ENCODE measurements around the gene CCDC184.
A peak's percentile ranks its signal among the peaks of the same experiment; 100 is the strongest.

Gene CCDC184

DNA sequence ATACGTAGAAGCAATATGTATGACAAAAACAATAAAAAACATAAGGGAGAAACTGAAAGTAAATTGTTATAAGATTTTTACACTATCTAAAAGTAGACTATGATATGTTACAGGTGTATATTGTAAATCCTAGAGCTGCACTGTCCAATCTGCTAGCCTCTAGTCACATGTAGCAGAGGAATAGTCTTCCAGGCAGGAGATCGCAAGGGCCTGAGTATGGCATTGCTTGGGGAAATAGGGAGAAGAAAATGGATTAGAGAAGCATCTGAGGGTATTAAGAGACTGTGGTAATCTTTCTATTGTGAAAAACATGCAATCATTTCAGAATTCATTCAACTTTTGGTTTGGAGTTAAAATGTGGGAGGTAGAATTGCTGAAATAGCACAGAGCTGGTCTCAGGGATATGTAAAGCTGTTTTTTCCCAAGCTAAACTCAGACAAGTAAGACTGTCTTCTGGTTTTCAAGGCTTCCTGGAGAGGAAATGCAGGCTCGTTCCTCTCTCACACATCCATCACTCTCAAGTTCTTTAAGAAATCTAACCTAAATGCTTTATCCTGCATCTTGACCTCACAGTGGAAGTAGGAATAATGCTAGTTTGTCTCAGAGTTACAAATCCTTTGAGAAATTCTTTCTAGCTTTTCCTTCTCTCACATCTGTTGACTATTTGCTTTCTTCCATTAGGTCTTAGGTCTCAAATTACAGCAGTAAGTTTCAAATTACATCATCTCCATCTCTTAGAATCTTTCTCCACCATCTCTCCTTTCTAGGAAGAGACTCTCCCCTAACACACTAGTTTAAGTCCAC is 7.6 kb upstream of the CCDC184 start:
- no peak for DNase-seq
- in situ Hi-C loops (cut with MboI; ENCODE audit: low pct_unique_long_range_greater_than_20kb, low sequenced_read_pairs) = no loop called here

DNA sequence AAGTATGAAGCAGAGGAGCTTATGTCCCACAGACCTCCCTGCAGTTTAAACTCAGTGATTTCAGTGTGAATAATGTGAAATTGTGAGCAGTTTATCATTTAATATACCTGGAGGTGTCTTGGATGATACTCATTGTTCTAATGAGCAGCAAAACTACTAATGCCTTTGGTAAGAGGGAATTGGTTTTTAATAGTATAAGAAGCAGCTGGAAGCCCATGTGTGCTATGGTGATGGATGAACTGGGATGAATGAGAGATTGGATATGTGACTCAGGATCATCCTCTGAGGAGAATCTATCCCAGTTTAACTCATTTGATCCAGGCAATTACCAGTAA is 7.1 kb upstream of the CCDC184 start:
- DNase-seq = no peak
- in situ Hi-C loops (cut with MboI; ENCODE audit: low pct_unique_long_range_greater_than_20kb, low sequenced_read_pairs) = no loop called here

DNA sequence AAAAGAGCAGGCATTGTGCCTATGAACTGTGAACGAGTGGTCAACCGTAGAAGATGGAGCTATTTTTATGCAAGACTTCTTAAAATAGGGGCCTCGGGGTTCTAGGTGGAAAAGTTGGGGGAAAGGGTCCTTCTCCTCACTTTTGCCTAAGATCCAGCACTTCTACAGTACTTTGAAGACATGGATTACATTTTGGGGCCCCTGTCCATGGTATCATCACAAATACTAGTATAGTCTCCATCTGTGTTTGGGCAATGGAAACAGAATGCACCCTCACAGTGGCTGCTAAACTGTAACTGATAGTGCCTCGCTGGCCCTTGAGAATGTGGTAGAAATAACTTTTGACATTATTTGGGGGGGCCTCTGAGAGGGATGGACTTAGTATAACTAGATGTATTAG is 5.5 kb upstream of the CCDC184 start:
- in situ Hi-C loops (cut with MboI; ENCODE audit: low pct_unique_long_range_greater_than_20kb, low sequenced_read_pairs) = no loop called here
- DNase-seq = no peak

DNA sequence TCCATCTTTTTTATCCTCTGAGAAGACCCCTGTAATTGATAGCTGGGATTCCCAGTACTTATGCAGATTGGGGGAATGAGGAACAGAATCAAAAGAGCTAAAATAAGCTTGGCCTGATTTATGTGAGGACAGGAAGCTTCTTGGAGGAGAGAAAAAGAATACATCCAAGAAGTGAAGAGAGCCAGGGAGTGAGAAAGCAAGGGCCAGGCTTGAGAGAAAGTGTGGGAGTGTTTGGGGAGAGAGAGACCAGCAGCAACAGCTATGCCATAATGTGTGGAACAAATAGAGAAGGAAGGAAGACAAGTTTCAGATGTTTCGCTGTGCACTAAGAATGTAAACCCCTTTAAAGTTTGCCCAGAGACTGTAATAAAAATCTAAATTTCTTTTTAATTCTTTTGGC is 4.0 kb upstream of the CCDC184 start:
- DNase-seq = no peak
- in situ Hi-C loops (cut with MboI; ENCODE audit: low pct_unique_long_range_greater_than_20kb, low sequenced_read_pairs) = no loop called here

DNA sequence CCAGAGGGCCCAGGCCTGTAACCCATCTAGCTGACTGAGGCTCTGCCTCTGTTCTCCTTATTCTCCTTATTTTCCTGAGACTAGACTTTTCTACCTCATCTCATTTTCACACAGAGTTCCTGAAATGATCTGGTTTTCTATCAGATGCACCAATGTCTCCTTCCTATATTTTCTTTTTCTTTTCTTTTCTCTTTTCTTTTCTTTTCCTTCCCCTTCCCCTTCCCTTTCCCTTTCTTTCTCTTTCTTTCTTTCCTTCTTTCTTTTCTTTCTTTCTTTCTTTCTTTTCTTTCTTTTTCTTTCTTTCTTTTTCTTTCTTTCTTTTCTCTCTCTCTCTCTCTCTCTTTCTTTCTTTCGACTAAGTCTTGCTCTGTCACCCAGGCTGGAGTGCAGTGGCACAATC is 3.0 kb upstream of the CCDC184 start:
- DNase-seq = no peak
- in situ Hi-C loops (cut with MboI; ENCODE audit: low pct_unique_long_range_greater_than_20kb, low sequenced_read_pairs) = no loop called here

DNA sequence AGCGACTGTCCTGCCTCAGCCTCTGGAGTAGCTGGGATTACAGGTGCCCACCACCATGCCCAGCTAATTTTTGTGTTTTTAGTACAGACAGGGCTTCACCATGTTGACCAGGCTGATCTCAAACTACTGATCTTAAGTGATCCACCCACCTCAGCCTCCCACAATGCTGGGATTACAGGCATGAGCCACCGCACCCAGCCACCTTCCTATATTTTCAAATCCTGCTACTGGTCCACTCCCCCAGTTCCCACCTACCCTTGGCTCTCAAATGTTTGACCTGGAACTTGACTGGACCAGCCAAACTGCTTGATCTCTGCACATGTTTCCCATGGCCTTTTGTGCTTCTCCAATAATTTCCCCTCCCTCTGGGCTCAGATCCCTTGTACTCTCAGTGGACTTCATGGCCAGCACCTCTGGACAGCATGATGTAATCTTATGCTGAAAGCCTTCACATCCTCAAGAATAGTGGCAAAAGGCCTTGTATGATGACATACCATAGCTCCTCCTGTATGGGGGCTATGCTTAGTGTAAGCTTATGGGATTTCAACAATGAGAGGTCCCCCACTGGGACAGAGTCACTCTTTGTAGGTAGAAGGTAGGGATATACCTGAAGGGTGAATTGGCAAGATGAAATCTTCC is 2.5 kb upstream of the CCDC184 start:
- in situ Hi-C loops (cut with MboI; ENCODE audit: low pct_unique_long_range_greater_than_20kb, low sequenced_read_pairs) = no loop called here
- DNase-seq = no peak

DNA sequence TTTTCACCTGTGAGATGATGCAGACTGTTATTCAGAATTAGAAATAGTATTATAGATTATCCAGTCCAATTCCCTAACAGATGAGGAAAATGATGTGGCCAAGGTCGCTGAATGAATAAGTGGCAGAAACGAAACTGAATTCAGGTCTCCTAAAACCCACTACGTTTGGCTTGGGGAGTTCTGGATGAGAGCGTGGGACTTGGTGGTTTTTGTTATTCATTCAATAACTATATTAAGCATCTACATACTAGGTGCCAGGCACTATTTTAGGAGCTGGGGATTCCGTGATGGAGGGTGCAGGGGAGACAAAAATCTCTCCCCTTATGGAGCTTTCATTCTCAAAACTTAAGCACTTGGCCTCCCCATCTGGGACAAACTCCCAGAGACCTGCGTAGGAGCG is 813 bp upstream of the CCDC184 start:
- in situ Hi-C loops (cut with MboI; ENCODE audit: low pct_unique_long_range_greater_than_20kb, low sequenced_read_pairs) = no loop called here
- no peak for DNase-seq

DNA sequence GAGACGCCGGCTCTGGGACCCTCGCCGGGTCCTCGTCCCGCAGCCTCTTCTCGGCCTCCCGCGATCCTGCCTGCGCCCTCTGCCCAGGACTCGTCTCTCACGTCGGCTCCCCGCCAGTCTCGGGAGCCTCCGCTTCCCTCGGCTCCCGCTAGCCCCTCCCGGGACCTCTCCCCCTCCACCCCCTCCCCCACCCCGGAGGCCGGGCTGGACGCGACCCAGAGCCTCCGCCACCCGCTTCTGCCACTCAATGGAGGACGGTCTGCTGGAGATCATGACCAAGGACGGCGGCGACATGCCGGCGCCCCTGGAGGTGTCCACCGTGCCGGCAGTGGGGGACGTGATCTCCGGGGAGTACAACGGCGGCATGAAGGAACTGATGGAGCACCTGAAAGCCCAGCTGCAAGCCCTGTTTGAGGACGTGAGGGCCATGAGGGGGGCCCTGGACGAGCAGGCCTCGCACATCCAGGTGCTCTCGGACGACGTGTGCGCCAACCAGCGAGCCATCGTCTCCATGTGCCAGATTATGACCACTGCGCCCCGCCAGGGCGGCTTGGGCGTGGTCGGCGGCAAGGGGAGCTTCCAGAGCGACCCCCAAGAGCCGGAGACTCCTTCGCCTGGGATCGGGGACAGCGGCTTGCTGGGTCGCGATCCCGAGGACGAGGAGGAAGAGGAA is 568 bp downstream of the CCDC184 start:
- in situ Hi-C loops (cut with MboI; ENCODE audit: low pct_unique_long_range_greater_than_20kb, low sequenced_read_pairs) = no loop called here
- no peak for DNase-seq

DNA sequence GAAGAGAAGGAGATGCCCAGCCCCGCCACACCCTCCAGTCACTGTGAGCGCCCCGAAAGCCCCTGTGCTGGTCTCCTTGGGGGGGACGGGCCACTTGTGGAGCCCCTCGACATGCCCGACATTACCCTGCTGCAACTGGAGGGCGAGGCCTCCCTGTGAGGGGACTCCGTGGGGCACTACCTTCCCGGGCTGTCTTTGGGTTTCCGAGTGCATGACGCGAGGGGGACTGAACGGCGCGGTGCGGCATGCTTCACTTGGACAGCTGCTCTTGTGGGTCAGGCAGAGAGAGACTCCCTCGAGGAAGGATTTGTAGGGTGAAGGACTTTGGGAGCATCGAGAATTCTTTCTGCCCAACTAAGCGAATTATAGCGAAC is 1.1 kb downstream of the CCDC184 start:
- in situ Hi-C loops (cut with MboI; ENCODE audit: low pct_unique_long_range_greater_than_20kb, low sequenced_read_pairs) = no loop called here
- DNase-seq = no peak

DNA sequence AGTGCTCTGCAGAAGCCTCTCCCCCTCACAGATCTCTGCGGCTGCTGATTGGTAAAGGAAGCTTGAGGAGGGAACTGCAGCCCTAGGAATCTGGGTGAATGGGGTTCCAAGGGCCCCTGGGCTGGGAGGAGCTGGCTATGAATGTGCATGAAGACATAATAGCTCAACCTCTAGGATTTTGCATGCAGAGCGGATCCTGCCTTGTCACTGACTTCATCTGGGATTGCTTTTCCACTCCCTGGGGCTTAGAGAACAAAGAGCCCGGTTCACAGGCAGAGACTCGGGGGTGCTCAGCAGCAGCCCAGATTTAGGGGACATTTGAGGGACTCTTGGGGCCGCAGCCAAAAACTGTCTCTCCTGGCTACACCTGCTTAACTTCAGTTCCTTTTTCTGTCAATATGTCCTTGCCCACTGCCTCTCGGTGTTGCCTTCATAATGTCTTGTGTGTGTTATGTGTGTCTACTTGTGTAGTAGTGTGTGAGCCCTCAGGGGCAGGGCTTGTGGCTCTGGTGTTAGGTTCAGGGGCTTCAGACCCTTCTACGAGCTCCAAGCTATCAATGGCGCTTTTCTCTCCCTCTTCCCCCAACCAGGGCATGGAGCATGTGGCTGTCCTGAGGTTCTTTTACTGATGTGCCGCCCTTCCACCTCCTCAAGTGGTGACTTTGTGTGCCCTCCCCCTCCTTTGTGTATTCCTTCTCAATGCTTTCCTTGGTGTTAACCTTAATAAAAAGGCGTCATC is 1.9 kb downstream of the CCDC184 start:
- in situ Hi-C loops (cut with MboI; ENCODE audit: low pct_unique_long_range_greater_than_20kb, low sequenced_read_pairs) = no loop called here
- DNase-seq = no peak

DNA sequence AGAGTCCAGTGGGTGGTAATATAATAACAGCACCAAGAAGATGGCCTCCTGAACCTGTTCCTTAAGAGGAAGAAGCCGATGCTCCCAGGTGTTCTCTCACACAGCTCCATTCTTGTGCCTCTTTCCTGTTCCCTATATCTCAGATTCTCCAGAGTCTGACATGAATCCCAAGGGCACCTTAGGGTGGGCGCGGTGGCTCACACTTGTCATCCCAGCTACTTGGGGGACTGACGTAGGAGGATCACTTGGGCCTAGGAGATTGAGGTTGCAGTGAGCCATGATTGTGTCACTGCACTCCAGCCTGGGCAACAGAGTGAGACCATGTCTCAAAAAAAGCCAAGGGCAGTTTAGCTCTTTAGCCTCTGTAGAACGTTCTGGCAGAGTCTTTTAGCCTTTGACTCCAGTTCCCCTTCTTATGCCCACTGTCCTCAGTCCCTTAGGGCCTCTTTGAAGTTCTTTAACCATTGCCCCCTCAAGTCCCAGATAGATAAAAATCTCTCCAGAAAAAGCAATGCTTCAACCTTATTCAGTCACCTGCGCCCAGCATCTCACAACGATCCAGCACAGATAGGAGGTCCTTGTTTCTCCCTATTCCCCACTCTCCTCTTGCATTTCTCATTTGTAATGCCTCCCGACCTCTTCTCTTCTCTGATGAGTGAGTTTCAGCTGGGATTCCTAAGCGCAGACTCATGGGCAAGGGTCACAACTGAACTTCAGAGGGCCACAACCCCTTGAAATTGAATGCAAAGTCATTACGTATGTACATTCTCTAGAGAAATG is 4.7 kb downstream of the CCDC184 start:
- DNase-seq = no peak
- in situ Hi-C loops (cut with MboI; ENCODE audit: low pct_unique_long_range_greater_than_20kb, low sequenced_read_pairs) = no loop called here

DNA sequence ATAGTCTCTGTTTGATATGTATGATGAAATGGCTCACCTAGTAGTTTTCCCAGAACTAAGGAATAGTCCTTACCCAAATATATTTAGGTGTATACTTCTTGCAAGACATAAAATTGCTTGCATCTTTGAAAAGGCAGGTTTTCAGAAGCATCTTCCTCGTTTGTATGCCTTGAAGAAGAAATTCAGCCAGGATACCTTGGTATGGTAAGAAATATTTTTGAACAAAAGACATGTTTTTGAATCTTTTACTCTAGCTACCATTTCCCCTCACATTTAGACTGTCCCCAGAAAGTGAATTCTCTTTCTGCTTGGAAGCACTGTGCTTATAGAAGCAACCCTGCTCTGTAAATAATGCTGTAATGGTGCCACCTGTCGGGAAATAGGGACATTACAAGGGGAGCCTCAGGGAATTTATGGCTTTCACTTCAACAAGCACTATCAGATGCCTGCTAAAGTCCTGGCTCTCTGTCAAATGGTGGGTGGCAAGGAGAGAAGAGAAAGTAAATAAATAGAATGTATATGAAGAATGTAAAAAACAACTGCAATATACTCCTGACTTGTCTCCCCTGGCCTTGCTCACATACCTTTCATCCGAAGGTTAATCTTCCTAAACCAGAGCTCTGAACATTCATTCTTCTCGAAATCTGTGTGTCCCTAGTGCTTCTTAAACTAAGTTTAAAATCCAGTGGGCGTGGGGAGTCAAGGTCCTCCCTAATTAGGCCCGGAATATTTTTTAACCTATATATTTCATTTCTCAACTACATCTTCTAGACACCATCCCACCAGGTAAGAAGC is 6.1 kb downstream of the CCDC184 start:
- peak; percentile 80 for DNase-seq
- in situ Hi-C loops (cut with MboI; ENCODE audit: low pct_unique_long_range_greater_than_20kb, low sequenced_read_pairs) = no loop called here

DNA sequence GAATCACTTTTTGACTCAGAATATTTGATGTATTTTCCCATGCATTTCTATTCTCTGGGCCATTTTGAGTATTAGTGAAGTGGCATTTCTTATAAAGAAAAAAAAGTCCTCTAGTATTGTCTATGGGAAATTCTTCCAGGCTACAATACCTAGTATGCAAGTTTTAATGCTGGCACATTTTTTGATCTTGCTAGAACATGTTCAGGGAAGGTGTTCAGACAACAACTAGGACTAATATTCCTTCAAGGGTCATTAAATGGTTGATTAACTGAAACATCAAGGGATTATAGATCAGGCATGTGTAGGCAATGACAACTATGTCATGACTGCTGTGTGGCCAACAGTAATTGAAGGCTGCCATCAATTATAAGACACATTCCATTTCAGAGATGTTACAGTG is 7.7 kb downstream of the CCDC184 start:
- no peak for DNase-seq
- in situ Hi-C loops (cut with MboI; ENCODE audit: low pct_unique_long_range_greater_than_20kb, low sequenced_read_pairs) = no loop called here

DNA sequence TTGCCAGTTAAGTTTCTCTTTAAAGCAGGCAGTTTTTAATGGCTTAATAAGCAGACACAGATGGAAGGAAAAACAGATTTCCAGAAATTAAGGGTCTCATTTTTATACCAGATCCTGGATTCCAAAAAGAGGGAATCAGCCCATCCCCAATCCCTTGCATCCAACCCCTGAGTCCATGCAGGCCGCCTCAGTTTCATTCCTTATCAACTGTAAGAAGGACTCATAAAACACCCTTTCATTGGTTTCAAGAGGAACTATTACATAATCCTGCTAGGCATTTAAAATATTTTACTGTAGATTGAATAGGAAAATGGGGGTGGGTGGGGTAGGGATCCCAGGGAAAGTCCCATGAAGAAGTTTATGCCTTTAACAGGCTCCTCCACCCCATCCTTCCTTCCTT is 9.4 kb downstream of the CCDC184 start:
- in situ Hi-C loops (cut with MboI; ENCODE audit: low pct_unique_long_range_greater_than_20kb, low sequenced_read_pairs) = no loop called here

DNA sequence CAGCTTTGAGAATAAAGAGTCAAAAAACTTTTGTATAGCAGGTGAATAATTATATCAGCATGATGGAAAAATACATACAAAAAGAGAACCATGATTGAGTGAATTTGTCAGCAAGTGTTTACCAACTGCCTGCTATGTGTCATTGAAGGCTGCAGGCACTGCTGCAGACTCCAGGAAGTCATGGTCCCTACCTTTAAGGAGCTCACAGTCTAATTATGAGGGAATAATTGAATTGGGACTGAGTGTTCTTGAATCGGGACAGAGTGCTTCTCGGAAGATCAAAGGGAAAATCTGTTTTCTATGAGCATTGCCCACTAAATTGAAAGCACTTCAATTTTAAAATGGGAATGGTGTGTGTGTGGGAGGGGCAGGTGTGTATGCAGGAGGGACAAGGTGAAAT is 10.2 kb downstream of the CCDC184 start:
- in situ Hi-C loops (cut with MboI; ENCODE audit: low pct_unique_long_range_greater_than_20kb, low sequenced_read_pairs) = no loop called here
- DNase-seq = no peak

More for the DNA sequence above, 9.4 kb downstream of the CCDC184 start:
- no peak for DNase-seq

DNA sequence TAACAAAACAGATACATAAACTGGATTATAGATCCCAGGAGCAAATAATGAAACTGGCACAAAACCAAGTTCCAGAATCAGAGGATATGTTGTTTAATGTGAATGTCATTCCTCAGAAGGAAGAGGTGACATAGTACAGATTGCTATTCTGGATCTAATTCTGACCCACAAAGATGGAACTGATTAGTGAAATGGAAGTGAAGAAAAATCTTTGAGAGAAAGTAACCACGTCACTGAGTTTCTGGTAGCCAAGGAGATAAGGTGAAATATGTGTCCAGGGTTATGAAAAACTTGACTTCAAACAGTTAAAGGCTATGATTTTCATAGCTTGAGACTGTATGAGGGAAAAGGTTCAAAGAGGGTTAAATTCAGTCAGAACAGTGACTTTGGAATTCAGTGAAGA is 11.4 kb downstream of the CCDC184 start:
- no peak for DNase-seq
- in situ Hi-C loops (cut with MboI; ENCODE audit: low pct_unique_long_range_greater_than_20kb, low sequenced_read_pairs) = no loop called here

DNA sequence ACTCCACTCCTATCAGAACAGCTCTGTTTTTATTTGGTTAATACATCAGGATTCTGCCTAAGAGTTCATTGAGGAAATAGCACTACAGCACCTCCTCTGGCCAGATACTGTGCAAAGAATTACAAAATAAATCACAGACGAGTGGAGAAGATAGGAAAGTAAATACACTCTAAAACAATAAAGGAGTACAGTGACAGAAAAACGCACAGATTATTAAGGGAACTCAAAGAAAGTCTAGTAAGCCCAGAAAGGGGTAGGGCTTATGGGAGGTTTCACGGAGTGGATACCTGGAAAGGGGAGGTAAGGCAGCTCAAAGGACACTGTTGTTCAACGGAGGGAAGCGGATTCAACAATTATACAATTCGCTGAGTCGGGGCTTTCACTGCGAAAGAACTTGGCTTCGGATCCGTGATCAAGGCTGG is 14.1 kb downstream of the CCDC184 start:
- DNase-seq = peak; percentile 32
- in situ Hi-C loops (cut with MboI; ENCODE audit: low pct_unique_long_range_greater_than_20kb, low sequenced_read_pairs) = no loop called here

DNA sequence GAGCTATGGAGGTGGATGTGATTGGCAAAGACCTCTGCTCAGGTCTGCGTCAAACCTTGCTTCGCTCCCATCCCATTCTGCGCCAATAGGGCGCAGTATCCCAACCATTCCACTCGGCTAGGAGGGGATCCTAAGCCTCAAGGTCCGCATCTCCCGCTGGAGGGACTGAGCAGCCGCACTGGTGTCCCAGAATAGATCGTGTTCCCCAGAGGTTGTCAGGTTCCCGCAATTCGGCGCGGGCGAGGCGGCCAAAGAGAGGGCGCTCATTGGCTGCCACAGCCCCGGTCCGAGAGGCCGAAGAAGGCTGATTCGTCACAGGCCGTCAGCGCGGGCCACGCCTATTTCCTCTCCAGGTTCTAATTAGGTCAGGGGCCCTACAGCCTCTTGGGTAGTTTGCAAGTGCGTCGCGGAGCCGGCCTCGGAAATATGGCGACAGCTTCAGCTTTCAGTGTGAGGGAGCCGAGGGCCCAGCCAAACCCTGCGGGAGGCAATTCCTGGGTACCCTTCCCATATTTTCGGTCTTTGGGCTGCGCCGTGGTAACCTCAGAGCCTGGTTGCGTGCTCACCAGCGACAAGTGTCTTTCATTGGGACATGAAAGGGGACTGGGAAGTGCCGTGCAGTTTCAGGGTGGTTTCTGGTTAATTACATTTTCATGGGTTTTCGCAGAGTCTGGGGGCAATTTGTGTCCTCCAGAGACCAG is 14.7 kb downstream of the CCDC184 start:
- DNase-seq = peak; percentile 60
- in situ Hi-C loops (cut with MboI; ENCODE audit: low pct_unique_long_range_greater_than_20kb, low sequenced_read_pairs) = no loop called here
